ENCODE data around the gene APMAP.

APMAP gene

DNA sequence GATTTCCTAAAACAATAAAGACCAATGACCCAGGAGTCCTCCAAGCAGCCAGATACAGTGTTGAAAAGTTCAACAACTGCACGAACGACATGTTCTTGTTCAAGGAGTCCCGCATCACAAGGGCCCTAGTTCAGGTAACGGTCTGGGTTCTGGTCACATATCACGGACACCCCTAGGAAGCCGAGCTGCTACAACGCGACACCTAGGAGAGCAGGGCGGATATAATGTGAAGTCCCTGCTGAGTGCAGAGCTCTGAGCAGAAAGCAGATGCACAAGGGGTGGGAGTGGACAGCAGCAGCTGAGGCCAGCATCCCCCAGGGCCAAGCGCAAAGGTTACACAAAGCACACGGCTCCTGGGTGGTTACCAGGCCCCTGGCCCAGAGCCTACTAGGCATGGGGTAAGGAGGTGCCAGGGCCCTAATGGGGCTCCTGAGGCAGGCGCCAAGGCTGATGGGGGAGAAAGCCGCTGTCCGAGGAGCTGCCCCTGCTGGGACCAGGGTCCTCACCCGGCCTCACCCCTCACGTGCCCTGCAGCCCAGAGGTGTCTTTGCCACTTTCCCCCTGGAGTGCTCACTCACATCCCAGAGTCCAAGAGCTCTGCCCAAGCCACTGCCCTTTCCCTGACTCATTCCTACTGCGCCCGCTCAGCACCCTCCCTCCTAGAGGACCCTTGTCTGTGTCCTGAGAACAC, 35.1 kb downstream of the APMAP start:
- no peak for TF ChIP-seq POLR2A (IDR thresholded peaks at IDR 0.05; ENCODE audit: low read depth, low read length)
- DNase-seq (ENCODE audit: insufficient read length, low spot score) (no peak), FAIRE-seq (no peak)

DNA sequence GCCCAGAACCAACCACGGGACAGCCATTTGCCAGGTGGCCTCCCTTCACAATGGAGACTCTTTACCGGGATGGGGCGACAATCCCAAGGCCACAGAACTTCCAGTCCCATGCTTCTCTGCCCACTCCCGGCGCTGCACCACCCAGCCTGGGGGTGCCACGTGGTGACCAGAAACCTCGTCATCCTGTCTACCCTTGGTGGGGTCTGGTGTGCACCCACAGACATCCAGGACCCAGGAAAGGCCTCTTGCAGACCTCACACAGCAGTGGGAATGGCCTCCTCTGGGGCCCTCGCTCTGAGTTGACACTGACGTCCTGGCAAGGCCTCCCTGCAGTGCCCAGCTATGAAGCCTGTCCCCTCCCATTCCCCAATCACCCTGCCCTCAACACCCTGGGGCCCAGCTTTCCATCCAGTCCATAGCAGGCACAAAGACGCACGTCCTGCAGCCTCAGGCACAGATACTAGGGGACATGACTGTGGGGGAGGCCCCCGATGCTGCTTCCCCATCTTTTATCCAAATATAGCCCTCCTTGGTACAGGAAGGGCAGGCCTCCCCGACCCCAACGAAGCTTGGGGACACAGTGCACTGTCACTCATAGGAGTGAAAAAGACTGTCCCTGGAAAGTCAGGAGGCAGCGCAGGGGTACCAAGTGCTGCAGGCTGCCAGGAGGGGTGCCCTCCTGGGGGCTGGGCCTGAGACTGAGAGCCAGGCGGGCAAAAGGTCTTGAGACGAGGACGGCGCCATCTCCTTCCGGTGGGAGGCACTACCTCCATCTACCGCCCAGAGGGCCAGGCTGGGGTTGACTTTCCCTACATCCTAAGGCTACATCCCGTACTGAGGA, 36.3 kb downstream of the APMAP start:
- FAIRE-seq = no peak
- no peak for TF ChIP-seq POLR2A (IDR thresholded peaks at IDR 0.05; ENCODE audit: low read depth, low read length)
- DNase-seq (ENCODE audit: insufficient read length, low spot score) = no peak

DNA sequence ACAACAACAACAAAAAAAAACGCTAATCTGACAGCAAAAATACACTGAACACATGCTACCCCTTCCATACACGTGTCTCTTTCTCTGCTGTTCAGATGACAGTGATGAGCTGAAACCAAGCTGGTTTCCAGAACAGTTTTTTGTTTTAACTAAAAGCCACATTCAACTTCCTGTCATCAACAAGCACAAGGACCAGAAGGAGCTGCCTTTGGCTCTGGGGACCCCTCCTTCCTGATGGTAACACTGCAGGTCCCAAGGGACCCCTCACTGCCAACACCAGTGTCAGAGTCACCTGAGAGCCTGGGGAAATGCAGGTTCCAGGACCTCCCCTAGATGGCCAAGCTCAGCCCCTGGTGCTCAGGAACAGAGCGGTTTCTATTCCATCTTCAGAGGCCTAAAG, 37.5 kb downstream of the APMAP start:
- TF ChIP-seq POLR2A (IDR thresholded peaks at IDR 0.05; ENCODE audit: low read depth, low read length) = no peak
- DNase-seq (ENCODE audit: insufficient read length, low spot score) = no peak
- no peak for FAIRE-seq

DNA sequence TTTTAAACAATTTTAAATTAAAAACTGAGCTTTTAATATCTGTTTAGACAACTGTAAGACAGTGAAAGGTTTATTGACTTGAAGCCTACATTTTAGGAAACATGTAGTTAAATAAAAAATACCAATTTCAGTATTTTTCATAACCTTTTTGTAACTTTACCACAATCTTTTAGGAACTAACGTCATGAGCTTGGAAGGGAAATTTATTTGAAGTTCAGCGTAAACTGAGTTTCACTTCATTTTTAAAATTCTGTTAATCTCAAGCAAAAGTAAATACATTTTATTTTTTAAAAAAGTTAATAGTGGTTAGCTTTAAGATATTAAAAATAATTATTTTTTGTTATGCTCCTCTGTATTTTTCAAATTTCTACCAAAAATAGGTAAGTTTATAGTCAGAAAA, 38.0 kb downstream of the APMAP start:
- no peak for FAIRE-seq
- TF ChIP-seq POLR2A (IDR thresholded peaks at IDR 0.05; ENCODE audit: low read depth, low read length) = no peak
- no peak for DNase-seq (ENCODE audit: insufficient read length, low spot score)

DNA sequence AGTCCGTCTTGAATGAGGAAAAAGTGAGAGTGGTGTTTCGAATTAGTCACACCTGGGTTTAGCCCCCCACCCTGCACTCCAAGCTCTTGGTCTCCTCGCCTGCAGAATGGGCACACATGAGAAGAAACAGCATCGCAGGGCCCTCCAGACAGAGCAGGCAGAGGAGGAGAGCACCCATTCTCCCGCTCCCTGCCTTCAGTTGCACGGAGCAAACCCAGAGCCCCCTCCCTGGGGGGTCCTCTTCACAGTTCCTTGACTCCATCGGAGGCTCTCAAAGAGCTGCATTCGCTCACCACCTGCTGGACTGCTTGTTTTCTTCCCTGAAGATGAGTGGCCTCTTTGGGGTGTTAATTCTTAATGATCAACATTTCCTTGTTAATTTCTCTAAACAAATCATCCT, 38.4 kb downstream of the APMAP start:
- FAIRE-seq (no peak), DNase-seq (ENCODE audit: insufficient read length, low spot score) (no peak)
- TF ChIP-seq POLR2A (IDR thresholded peaks at IDR 0.05; ENCODE audit: low read depth, low read length) = no peak

DNA sequence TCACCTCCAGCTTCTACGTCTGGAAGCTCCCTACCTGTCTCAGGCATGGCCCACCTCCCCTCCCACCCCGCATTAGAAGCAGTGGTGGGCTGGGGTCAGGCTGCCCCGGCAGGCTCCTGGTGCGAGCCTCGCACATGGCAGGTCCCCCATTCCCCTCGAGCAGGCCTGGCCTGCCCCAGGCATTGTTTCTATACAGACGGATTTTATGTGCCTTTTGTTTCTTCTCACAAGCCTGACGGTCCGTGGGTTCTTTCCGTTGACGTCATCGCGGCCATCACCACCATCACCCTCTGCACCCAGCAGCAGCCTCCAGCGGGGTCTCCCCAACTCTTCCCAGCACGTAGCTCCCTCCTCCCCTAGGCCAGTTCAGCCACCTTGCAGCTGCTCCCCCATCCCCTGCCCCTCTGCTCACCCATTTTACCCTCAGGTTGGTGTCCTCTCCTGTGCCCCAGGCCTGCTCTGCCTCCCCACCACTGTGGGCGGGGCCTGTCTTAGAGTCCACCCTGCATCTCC, 38.9 kb downstream of the APMAP start:
- no peak for TF ChIP-seq POLR2A (IDR thresholded peaks at IDR 0.05; ENCODE audit: low read depth, low read length)
- FAIRE-seq (no peak), DNase-seq (ENCODE audit: insufficient read length, low spot score) (no peak)

DNA sequence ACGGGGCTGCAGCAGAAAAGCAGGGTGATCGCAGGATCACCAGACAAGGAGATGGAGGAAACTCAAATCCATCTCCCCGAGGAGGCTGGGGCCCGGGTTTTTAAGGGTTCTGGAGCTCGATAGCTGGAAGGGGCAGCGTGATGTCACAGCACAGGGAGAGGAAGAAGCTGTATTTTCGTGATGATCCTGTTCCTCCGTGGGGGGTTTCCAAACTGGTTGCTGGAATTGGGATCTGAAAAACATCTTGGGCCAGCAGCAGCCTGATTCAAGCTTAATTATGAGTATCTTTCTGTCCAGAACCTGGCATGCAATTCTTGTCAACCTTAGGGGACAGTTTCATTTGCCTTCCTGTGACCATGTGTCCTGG, 39.4 kb downstream of the APMAP start:
- DNase-seq (ENCODE audit: insufficient read length, low spot score) = no peak
- FAIRE-seq = no peak
- TF ChIP-seq POLR2A (IDR thresholded peaks at IDR 0.05; ENCODE audit: low read depth, low read length) = no peak

DNA sequence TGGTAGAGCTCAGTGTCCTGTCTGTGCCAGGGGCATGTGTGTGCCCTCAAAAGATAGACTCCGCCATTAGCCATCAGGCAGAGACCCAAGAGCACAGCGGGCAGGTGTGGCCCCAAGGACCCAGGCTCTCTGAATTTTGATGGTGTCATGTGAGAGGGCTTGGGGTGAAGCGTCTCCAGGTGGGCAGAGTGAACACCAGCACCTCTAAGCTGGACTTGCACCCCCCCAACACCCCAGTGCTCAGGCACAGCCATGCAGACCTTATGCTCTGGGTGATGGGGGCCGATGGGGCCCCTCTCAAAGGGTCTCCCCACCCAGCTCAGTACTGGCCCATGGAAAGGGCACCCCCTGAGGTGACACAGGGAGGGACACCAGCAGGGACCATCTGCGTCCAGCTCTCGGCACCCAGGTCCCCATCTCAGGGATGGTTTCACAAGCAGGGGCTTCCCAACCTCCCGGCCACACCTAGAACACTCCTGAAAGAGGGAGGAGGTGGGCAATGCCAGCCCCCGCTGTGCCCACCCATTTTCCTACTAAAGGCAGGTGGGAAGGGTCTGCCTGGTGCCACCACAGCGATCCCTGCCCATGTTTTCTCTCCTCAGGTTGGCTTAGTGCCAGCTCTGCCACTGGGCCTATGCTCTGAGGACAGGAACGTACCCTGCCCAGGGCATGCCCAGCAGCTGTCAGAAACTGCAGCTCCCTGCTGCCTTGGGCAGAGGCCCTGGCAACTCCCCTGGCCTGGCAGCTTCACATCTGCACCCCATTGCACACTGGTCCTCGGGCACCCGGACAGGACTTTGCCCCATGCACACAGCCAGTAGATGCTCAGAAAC, 40.0 kb downstream of the APMAP start:
- DNase-seq (ENCODE audit: insufficient read length, low spot score) (no peak), FAIRE-seq (no peak)
- no peak for TF ChIP-seq POLR2A (IDR thresholded peaks at IDR 0.05; ENCODE audit: low read depth, low read length)

DNA sequence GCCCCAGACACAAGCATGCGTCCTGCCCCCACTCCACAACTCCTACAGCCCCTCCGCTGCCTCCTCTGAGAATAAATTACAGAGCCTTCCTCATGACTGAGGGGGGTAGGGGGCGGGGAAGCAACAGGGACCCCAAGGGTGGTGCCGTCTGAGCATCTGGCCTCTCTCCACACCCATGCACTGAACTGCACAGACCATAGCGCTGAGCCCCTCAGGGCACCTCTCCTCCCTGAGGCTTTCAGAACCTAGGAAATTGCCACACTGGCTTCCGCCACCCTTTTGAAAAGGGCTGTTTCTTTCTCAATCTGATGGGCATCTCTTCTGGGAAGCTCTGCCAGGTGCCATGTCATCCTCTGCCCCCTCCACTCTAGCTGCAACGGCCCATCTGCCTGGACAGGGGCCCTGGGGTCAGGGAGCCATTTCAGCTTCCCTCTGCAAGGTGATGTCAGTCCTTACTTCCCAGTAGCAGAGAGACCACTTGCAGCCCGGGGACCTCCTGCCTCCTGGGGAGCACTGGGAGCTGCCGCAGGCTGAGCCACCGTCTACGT, 40.9 kb downstream of the APMAP start:
- no peak for TF ChIP-seq POLR2A (IDR thresholded peaks at IDR 0.05; ENCODE audit: low read depth, low read length)
- DNase-seq (ENCODE audit: insufficient read length, low spot score) (no peak), FAIRE-seq (no peak)

DNA sequence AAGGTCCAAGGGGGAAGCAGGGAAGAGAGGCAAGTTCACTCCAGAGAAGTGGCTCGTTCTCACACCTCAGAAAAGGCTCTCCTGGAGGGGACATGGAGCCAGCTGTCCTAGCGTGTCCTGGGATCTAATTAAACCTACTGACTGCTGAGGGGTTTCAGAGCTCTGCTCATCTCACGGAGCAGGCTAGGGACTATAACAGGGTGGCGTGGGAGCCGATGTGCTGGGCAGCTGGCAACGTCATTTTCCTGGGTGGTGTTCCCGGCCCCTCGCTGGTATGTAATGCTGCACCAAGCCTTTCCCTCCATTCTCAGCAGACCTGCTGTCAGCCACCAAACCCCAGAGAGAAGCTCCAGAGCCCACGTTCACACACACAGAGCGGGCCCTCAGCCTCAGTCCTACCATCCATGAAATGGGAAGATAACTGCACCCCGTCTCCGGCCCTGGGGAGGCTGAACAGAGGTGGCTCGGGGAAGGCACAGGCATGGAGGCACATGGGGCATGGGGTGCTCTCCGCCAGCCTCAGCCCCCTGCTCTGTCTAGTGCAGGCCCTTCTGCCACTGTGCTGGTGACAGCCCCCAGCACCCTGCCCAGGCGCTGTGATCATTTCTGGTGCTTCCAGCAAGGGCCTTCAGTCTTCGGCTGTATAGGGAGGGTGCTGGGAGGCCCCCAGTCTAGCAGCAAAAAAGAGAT, 41.6 kb downstream of the APMAP start:
- FAIRE-seq (no peak), DNase-seq (ENCODE audit: insufficient read length, low spot score) (no peak)
- no peak for TF ChIP-seq POLR2A (IDR thresholded peaks at IDR 0.05; ENCODE audit: low read depth, low read length)

DNA sequence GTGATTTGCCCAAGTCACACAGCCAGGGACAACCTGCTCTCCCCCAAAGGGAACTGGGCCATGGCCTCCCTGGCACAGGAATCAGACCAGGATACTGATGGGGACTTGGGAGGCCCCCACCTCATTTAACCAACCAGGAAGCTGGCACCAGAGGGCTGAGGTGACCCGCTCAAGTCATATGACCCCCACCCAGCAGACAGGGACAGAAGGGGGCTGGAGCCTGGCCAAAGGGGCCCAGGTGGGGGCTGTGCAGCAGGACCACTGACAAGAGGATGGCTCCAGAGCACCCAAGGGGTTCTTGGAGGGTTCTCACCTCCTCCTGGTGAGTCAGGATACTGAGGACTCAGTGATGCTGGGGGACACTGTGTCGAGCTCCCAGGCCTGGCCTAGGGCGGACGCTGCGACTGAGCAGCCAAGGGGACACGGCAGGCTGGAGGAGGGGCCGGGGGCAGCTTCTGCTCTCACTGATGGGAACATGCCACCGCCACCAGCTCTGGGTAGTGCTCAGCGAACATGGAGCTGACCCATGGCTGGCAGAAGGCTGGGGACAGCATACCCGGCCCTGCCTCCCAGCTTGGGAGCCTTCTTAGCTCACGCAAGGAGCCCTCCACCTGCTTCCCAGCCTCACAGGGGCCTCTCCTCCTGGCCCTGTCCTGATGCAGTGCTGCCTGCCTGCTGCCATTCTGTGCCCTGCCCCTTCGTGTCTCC, 42.3 kb downstream of the APMAP start:
- TF ChIP-seq POLR2A (IDR thresholded peaks at IDR 0.05; ENCODE audit: low read depth, low read length) = no peak
- FAIRE-seq (no peak), DNase-seq (ENCODE audit: insufficient read length, low spot score) (no peak)

DNA sequence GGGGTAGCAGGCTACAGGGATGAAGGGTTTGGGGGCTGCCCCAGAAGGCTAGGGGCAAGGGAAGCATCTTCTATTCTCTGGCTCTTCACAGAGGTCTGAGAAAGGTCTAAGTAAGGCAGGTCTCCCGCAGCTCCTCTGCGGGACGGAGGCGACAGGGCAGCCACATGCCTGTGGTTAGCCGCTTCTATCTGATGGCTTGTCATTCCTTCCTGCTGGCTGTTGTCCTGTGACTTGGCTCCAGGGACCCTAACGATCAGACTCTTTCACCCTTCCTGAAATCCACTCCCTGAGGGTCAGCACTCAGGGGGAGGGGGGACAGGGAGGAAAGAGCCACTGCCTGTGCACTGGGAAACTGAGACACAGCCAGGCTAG, 42.8 kb downstream of the APMAP start:
- TF ChIP-seq POLR2A (IDR thresholded peaks at IDR 0.05; ENCODE audit: low read depth, low read length) = no peak
- FAIRE-seq = no peak
- DNase-seq (ENCODE audit: insufficient read length, low spot score) = no peak

Data from H54 (cell line).